IMR-90 (cell line): ENCODE results near the gene PRR23E. TPM values are rescaled to one million over a fixed set of nuclear protein-coding genes. Genes with fewer than 3 reads are reported as not detected.

Experiments used
- ATAC-seq: fragments of 200-7000 bp; cut with Tn5 transposase; 2 replicates; pipeline ENCODE4 v1.9.1; 2020; ENCODE audit warnings: low read depth, mild to moderate bottlenecking, moderate library complexity
- BruUV-seq: library from RNA; stranded (reverse); fragments of 400-500 nt; replicated peaks from 2 replicates; lab custom pipeline; 2021; lab: Mats Ljungman, UMichigan
- CTCF ChIA-PET: fragments of 300-600 bp; formaldehyde crosslinking; extraction: SDS; loops from one replicate; lab custom pipeline; 2021; ENCODE audit warnings: antibody characterized with exemption; lab: Yijun Ruan, JAX
- POLR2A ChIA-PET: fragments of 300-600 bp; sonication (Branson Sonifier 250); formaldehyde crosslinking; loops from one replicate; lab custom pipeline; 2022; ENCODE audit warnings: antibody characterized with exemption; ENCODE audit not compliant: unreplicated experiment; lab: Charles Lee
- DNase-seq: peaks from one replicate; pipeline ENCODE4 v3.0.0; 2013
- H2AFZ ChIP-seq: replicated peaks from 2 replicates; pipeline ENCODE3; 2013; ENCODE audit warnings: low read length, mild to moderate bottlenecking; ENCODE audit not compliant: poor library complexity
- H2AK5ac ChIP-seq: 2 replicates; pipeline ENCODE4 v1.6.1; 2013; ENCODE audit warnings: low read depth, low read length, inconsistent platforms
- H2AK9ac ChIP-seq: replicated peaks from 2 replicates; pipeline ENCODE3; 2013; ENCODE audit warnings: mild to moderate bottlenecking, low read depth, low read length, moderate library complexity; ENCODE audit not compliant: poor library complexity
- H2BK120ac ChIP-seq: 2 replicates; pipeline ENCODE4 v1.6.1; 2013; ENCODE audit warnings: low read depth, low read length, inconsistent platforms
- H2BK15ac ChIP-seq: 3 replicates; pipeline ENCODE4 v1.6.1; 2013; ENCODE audit warnings: low read depth, low read length, inconsistent platforms
- H2BK20ac ChIP-seq: 2 replicates; pipeline ENCODE4 v1.6.1; 2013; ENCODE audit warnings: low read depth, mild to moderate bottlenecking, inconsistent platforms, low read length, moderate library complexity
- H2BK5ac ChIP-seq: 2 replicates; pipeline ENCODE4 v1.6.1; 2013; ENCODE audit warnings: mild to moderate bottlenecking, low read depth, low read length, inconsistent platforms; ENCODE audit not compliant: poor library complexity, severe bottlenecking
- H3K14ac ChIP-seq: replicated peaks from 2 replicates; pipeline ENCODE4 v1.6.1; 2013; ENCODE audit warnings: low read depth, low read length, inconsistent platforms
- H3K18ac ChIP-seq: 2 replicates; pipeline ENCODE4 v1.6.1; 2013; ENCODE audit warnings: low read depth, low read length, control low read depth
- H3K23ac ChIP-seq: 2 replicates; pipeline ENCODE4 v1.6.1; 2013; ENCODE audit warnings: low read depth, low read length, inconsistent platforms
- H3K27ac ChIP-seq: 2 replicates; pipeline ENCODE4 v1.5.1; 2013; ENCODE audit warnings: mild to moderate bottlenecking, control low read depth, low read length; ENCODE audit not compliant: insufficient read depth
- H3K27me3 ChIP-seq: 2 replicates; pipeline ENCODE4 v1.6.1; 2013; ENCODE audit warnings: low read length; ENCODE audit not compliant: control insufficient read depth, insufficient read depth
- H3K36me3 ChIP-seq: 2 replicates; pipeline ENCODE4 v1.6.1; 2013; ENCODE audit warnings: low read length, mixed read lengths; ENCODE audit not compliant: control insufficient read depth, insufficient read depth
- H3K4ac ChIP-seq: 2 replicates; pipeline ENCODE4 v1.6.1; 2013; ENCODE audit warnings: low read depth, low read length, inconsistent platforms
- H3K4me1 ChIP-seq: 2 replicates; pipeline ENCODE4 v1.6.1; 2013; ENCODE audit warnings: low read length, mixed read lengths; ENCODE audit not compliant: control insufficient read depth, insufficient read depth
- H3K4me2 ChIP-seq: 2 replicates; pipeline ENCODE4 v1.6.1; 2013; ENCODE audit warnings: low read depth, mild to moderate bottlenecking, control low read depth, low read length, moderate library complexity
- H3K4me3 ChIP-seq: 2 replicates; pipeline ENCODE4 v1.5.1; 2013; ENCODE audit warnings: low read depth, mild to moderate bottlenecking, control low read depth, low read length, moderate library complexity; ENCODE audit not compliant: insufficient read depth
- H3K56ac ChIP-seq: 2 replicates; pipeline ENCODE4 v1.6.1; 2013; ENCODE audit warnings: low read length, inconsistent platforms; ENCODE audit not compliant: insufficient read depth; ENCODE audit errors: extremely low read depth
- H3K79me1 ChIP-seq, 2 experiments: 2 replicates each; pipeline ENCODE4 v1.6.1; 2013; ENCODE audit warnings: low read length in 2 of 2, inconsistent platforms in 1 of 2, low read depth in 1 of 2
- H3K9ac ChIP-seq: 2 replicates; pipeline ENCODE4 v1.6.1; 2013; ENCODE audit warnings: low read depth, low read length, control low read depth
- H3K9me1 ChIP-seq: 2 replicates; pipeline ENCODE4 v1.6.1; 2013; ENCODE audit warnings: low read length, inconsistent platforms; ENCODE audit not compliant: insufficient read depth
- H3K9me3 ChIP-seq: 2 replicates; pipeline ENCODE4 v1.6.1; 2013; ENCODE audit warnings: low read length; ENCODE audit not compliant: control insufficient read depth, insufficient read depth
- H4K20me1 ChIP-seq: 2 replicates; pipeline ENCODE4 v1.6.1; 2013; ENCODE audit warnings: low read length, inconsistent platforms; ENCODE audit not compliant: insufficient read depth
- H4K5ac ChIP-seq: 2 replicates; pipeline ENCODE4 v1.6.1; 2013; ENCODE audit warnings: mild to moderate bottlenecking, low read depth, low read length, control low read depth
- H4K8ac ChIP-seq, 2 experiments: 2 replicates each; pipeline ENCODE4 v1.6.1; 2013; ENCODE audit warnings: low read depth in 2 of 2, low read length in 2 of 2, control low read depth in 1 of 2, inconsistent platforms in 1 of 2
- H4K91ac ChIP-seq: 2 replicates; pipeline ENCODE4 v1.6.1; 2013; ENCODE audit warnings: low read depth, low read length, inconsistent platforms; ENCODE audit not compliant: insufficient read depth
- BHLHE40 ChIP-seq: fragments of 150-350 bp; IDR thresholded peaks from 2 replicates; pipeline ENCODE4 v1.6.1; 2016; ENCODE audit warnings: mild to moderate bottlenecking, low read depth, low read length
- CEBPB ChIP-seq: IDR thresholded peaks from 2 replicates; pipeline ENCODE4 v1.6.1; 2012; ENCODE audit warnings: low read depth, low read length, improper control_type of control experiment
- CHD1 ChIP-seq: IDR thresholded peaks from 2 replicates; pipeline ENCODE4 v1.6.1; 2012; ENCODE audit warnings: low read depth, low read length, improper control_type of control experiment
- FOS ChIP-seq: fragments of 150-350 bp; IDR thresholded peaks from 2 replicates; pipeline ENCODE4 v1.6.1; 2016; ENCODE audit warnings: low read depth, low read length
- MAFK ChIP-seq: IDR thresholded peaks from 2 replicates; pipeline ENCODE4 v1.6.1; 2012; ENCODE audit warnings: low read depth, low read length, improper control_type of control experiment
- MAZ ChIP-seq: IDR thresholded peaks from 2 replicates; pipeline ENCODE4 v1.6.1; 2012; ENCODE audit warnings: low read depth, mild to moderate bottlenecking, low read length, improper control_type of control experiment, moderate library complexity, borderline replicate concordance
- MXI1 ChIP-seq: IDR thresholded peaks from 2 replicates; pipeline ENCODE4 v1.6.1; 2012; ENCODE audit warnings: low read depth, mild to moderate bottlenecking, low read length, moderate library complexity, borderline replicate concordance
- NFE2L2 ChIP-seq: fragments of 150-350 bp; IDR thresholded peaks from 2 replicates; pipeline ENCODE4 v1.6.1; 2016; ENCODE audit warnings: low read depth, mild to moderate bottlenecking, low read length
- POLR2A ChIP-seq: IDR thresholded peaks from 2 replicates; pipeline ENCODE4 v1.6.1; 2012; ENCODE audit warnings: mild to moderate bottlenecking, low read depth, low read length
- RAD21 ChIP-seq: IDR thresholded peaks from 2 replicates; pipeline ENCODE4 v1.6.1; 2012; ENCODE audit warnings: low read length, improper control_type of control experiment
- RCOR1 ChIP-seq: IDR thresholded peaks from 2 replicates; pipeline ENCODE4 v1.6.1; 2012; ENCODE audit warnings: mild to moderate bottlenecking, low read length, improper control_type of control experiment; ENCODE audit not compliant: insufficient replicate concordance
- RFX5 ChIP-seq: IDR thresholded peaks from 2 replicates; pipeline ENCODE4 v1.8.0; 2012; ENCODE audit warnings: low read depth, mild to moderate bottlenecking, low read length, moderate library complexity
- SMC3 ChIP-seq: fragments of 150-350 bp; IDR thresholded peaks from 2 replicates; pipeline ENCODE4 v1.6.1; 2016; ENCODE audit warnings: low read depth, mild to moderate bottlenecking, antibody characterized with exemption, low read length, moderate library complexity
- WGBS, 2 experiments: methylation state at CpG; one replicate each; pipeline versions ENCODE4 v1.1.5 to v1.1.7; 2013; ENCODE audit warnings: missing lambda C conversion rate in 2 of 2; ENCODE audit not compliant: insufficient read length in 1 of 2; ENCODE audit errors: extremely low coverage in 2 of 2; 5-methylcytosine and 5-hydroxymethylcytosine counted together
- dilution Hi-C: fragments of 300-500 bp; cut with HindIII; formaldehyde crosslinking; loops from one replicate; pipeline ENCODE4 v1.14.3; 2018; ENCODE audit warnings: low sequenced_read_pairs; ENCODE audit not compliant: unreplicated experiment
- in situ Hi-C: fragments of 300-500 bp; cut with MboI; formaldehyde crosslinking; loops from 3 replicates; pipeline ENCODE4 v1.14.3; 2019; ENCODE audit warnings: low sequenced_read_pairs, inconsistent platforms, mixed read lengths
- intact Hi-C: fragments of 100-400 bp; cut with micrococcal nuclease; formaldehyde crosslinking; loops from 2 replicates; pipeline ENCODE4 v1.10.0; 2022
- polyA plus RNA-seq, 3 experiments: library from polyadenylated mRNA; depleted of rRNA; stranded (reverse); fragments of >200 nt; gene quantifications; 2 replicates each; pipeline ENCODE4 v1.2.3, GENCODE V29; 2012; ENCODE audit warnings: low replicate concordance in 1 of 3
- total RNA-seq: library from RNA; depleted of rRNA; stranded (reverse); fragments of >200 nt; gene quantifications from 2 replicates; pipeline ENCODE4 v1.2.3, GENCODE V29; 2012
- TF ChIP-seq, protein P1 (sequence below): fragments of 150-350 bp; IDR thresholded peaks from 2 replicates; pipeline ENCODE4 v1.6.1; 2016; ENCODE audit warnings: low read depth, mild to moderate bottlenecking, low read length, moderate library complexity, borderline replicate concordance
- TF ChIP-seq, protein P2 (sequence below): fragments of 150-350 bp; IDR thresholded peaks from 2 replicates; pipeline ENCODE4 v1.6.1; 2017; ENCODE audit warnings: mild to moderate bottlenecking, antibody characterized with exemption, low read length, low read depth
- TF ChIP-seq, protein P3 (sequence below): conservative IDR thresholded peaks from 2 replicates; pipeline ENCODE4 v1.5.1; 2012; ENCODE audit warnings: mild to moderate bottlenecking, low read depth, low read length, improper control_type of control experiment

PRR23E gene
- total and polyA plus RNA-seq, 2 of the 4 experiments (the other 2 are of a cell fraction), result not detected

DNA sequence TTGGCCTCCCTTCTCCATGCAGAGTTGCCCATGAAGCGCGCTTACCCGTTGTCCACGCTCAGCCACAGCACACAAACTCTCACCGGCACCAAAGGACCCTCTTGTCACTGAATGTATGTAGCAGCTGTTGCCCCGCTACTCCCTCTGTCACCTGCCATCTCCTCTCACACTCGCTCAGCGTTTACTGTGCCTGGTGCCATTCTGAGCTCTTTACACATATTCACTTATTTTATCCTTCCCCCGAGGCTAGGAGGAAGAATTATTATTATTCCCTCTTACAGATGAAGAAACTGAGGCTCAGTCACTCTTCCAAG is 41.7 kb upstream of the PRR23E start:
- Histone ChIP-seq H4K5ac (no peak overlapping the region), H3K4me2 (no peak overlapping the region), H4K20me1 (no peaks in the 10 kb centered on the region), H2AK9ac (no peak overlapping the region), H3K14ac (no peak overlapping the region), H2BK120ac (no peak overlapping the region), H3K4me3 (no peak overlapping the region), H3K23ac (no peak overlapping the region), H2AFZ (no peak overlapping the region), H3K4me1 (no peaks in the 10 kb centered on the region), H3K36me3 (no peaks in the 10 kb centered on the region), H2AK5ac (no peak overlapping the region), H3K18ac (no peak overlapping the region), H3K9ac (no peak overlapping the region), H3K27ac (no peak overlapping the region), H3K4ac (no peak overlapping the region), H2BK20ac (no peak overlapping the region), H2BK5ac (no peak overlapping the region), H3K9me3 (no peaks in the 10 kb centered on the region), H4K91ac (no peak overlapping the region), H3K79me1 (no peaks in the 10 kb centered on the region), H3K56ac (no peak overlapping the region), H4K8ac (no peak overlapping the region), H2BK15ac (no peak overlapping the region), H3K9me1 (no peaks in the 10 kb centered on the region), H3K27me3 (peaks cover 2% of the 10 kb centered on the region; the same call in 1 of the 2 replicates)
- no peak for TF ChIP-seq FOS
- TF ChIP-seq, protein P1, sequence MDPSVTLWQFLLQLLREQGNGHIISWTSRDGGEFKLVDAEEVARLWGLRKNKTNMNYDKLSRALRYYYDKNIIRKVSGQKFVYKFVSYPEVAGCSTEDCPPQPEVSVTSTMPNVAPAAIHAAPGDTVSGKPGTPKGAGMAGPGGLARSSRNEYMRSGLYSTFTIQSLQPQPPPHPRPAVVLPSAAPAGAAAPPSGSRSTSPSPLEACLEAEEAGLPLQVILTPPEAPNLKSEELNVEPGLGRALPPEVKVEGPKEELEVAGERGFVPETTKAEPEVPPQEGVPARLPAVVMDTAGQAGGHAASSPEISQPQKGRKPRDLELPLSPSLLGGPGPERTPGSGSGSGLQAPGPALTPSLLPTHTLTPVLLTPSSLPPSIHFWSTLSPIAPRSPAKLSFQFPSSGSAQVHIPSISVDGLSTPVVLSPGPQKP, result no peak
- TF ChIP-seq RAD21, result no peak
- no peak for TF ChIP-seq CEBPB
- TF ChIP-seq BHLHE40, result no peak
- TF ChIP-seq RCOR1, result no peak
- TF ChIP-seq MXI1, result no peak
- no peak for TF ChIP-seq SMC3
- TF ChIP-seq MAZ, result no peak
- no peak for TF ChIP-seq RFX5
- no peak for TF ChIP-seq NFE2L2
- no peak for TF ChIP-seq MAFK
- TF ChIP-seq, protein P2, sequence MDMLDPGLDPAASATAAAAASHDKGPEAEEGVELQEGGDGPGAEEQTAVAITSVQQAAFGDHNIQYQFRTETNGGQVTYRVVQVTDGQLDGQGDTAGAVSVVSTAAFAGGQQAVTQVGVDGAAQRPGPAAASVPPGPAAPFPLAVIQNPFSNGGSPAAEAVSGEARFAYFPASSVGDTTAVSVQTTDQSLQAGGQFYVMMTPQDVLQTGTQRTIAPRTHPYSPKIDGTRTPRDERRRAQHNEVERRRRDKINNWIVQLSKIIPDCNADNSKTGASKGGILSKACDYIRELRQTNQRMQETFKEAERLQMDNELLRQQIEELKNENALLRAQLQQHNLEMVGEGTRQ, result no peak
- TF ChIP-seq CHD1, result no peak
- TF ChIP-seq POLR2A, result no peak
- TF ChIP-seq, protein P3, sequence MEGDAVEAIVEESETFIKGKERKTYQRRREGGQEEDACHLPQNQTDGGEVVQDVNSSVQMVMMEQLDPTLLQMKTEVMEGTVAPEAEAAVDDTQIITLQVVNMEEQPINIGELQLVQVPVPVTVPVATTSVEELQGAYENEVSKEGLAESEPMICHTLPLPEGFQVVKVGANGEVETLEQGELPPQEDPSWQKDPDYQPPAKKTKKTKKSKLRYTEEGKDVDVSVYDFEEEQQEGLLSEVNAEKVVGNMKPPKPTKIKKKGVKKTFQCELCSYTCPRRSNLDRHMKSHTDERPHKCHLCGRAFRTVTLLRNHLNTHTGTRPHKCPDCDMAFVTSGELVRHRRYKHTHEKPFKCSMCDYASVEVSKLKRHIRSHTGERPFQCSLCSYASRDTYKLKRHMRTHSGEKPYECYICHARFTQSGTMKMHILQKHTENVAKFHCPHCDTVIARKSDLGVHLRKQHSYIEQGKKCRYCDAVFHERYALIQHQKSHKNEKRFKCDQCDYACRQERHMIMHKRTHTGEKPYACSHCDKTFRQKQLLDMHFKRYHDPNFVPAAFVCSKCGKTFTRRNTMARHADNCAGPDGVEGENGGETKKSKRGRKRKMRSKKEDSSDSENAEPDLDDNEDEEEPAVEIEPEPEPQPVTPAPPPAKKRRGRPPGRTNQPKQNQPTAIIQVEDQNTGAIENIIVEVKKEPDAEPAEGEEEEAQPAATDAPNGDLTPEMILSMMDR, result no peak
- dilution Hi-C loops, result no loop called here
- BruUV-seq, result no TSS peak
- in situ Hi-C loops, result no loop called here
- POLR2A ChIA-PET, result no interaction called here
- intact Hi-C loops, result no loop called here
- no peak for DNase-seq
- ATAC-seq, result no peak
- CTCF ChIA-PET, result no interaction called here
- 93% methylated on average over 3 of the region's 9 CpGs; no CpG with 5 or more reads in 1 of the 2 experiments for WGBS, 2 experiments
